ENCODE measurements around the gene GLIPR2.

DNA sequence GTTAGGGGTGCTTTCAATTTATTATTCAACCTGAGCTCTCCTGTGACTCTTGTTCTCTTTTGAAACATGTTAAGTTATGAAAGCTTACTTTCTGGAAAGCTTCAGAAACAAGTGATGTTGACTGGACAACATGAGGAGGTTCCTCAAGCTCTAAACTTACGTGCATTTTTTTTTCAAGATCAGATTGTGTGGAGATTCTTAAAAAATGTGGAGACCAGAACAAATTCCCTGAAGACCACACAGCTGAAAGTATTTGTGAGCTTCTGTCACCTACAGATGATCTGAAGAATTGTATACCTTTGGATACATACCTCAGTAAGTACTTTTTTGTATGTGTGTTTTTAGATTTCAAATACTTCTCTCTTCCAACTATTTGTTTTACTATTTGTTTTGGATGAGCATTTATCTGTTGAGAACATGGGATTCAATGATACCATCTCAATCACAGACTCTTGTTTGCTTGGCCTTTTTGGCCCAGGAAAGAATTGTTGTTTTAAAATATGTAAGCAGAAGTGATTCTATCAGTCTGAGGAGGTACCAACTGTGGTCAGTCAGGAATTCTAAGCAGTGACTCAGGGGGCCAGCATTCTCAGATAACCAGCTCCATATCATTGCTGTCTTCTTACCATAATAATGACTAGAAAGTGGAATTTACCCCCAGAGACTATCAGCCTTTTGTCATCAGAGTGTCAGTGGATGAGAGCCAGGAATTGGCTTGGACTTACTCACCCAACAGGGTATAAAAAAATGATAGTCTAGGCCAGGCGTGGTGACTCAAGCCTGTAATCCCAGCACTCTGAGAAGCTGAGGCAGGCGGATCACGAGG is 34.4 kb upstream of the GLIPR2 start:
- TF ChIP-seq, protein P1, sequence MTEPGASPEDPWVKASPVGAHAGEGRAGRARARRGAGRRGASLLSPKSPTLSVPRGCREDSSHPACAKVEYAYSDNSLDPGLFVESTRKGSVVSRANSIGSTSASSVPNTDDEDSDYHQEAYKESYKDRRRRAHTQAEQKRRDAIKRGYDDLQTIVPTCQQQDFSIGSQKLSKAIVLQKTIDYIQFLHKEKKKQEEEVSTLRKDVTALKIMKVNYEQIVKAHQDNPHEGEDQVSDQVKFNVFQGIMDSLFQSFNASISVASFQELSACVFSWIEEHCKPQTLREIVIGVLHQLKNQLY (CRISPR knock-in tag; IDR thresholded peaks at IDR 0.05): no peak
- TF ChIP-seq, protein P2, sequence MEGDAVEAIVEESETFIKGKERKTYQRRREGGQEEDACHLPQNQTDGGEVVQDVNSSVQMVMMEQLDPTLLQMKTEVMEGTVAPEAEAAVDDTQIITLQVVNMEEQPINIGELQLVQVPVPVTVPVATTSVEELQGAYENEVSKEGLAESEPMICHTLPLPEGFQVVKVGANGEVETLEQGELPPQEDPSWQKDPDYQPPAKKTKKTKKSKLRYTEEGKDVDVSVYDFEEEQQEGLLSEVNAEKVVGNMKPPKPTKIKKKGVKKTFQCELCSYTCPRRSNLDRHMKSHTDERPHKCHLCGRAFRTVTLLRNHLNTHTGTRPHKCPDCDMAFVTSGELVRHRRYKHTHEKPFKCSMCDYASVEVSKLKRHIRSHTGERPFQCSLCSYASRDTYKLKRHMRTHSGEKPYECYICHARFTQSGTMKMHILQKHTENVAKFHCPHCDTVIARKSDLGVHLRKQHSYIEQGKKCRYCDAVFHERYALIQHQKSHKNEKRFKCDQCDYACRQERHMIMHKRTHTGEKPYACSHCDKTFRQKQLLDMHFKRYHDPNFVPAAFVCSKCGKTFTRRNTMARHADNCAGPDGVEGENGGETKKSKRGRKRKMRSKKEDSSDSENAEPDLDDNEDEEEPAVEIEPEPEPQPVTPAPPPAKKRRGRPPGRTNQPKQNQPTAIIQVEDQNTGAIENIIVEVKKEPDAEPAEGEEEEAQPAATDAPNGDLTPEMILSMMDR (CRISPR knock-in tag; IDR thresholded peaks at IDR 0.05): no peak
- TF ChIP-seq, protein P3, sequence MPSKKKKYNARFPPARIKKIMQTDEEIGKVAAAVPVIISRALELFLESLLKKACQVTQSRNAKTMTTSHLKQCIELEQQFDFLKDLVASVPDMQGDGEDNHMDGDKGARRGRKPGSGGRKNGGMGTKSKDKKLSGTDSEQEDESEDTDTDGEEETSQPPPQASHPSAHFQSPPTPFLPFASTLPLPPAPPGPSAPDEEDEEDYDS (CRISPR knock-in tag; IDR thresholded peaks at IDR 0.05): no peak
- TF ChIP-seq FOXA1 (IDR thresholded peaks at IDR 0.05) (no peak), FOXA1 (CRISPR knock-in tag; IDR thresholded peaks at IDR 0.05) (no peak), SIN3A (IDR thresholded peaks at IDR 0.05; ENCODE audit: borderline replicate concordance, low read depth, low read length) (no peak), POLR2A (IDR thresholded peaks at IDR 0.05; ENCODE audit: insufficient read depth in 1 of 2, low read depth in 2 of 2, low read length in 2 of 2) (no peak), EZH2 (conservative IDR thresholded peaks at IDR 0.05; ENCODE audit: low read depth, low read length) (no peak)
- TF ChIP-seq, protein P4, sequence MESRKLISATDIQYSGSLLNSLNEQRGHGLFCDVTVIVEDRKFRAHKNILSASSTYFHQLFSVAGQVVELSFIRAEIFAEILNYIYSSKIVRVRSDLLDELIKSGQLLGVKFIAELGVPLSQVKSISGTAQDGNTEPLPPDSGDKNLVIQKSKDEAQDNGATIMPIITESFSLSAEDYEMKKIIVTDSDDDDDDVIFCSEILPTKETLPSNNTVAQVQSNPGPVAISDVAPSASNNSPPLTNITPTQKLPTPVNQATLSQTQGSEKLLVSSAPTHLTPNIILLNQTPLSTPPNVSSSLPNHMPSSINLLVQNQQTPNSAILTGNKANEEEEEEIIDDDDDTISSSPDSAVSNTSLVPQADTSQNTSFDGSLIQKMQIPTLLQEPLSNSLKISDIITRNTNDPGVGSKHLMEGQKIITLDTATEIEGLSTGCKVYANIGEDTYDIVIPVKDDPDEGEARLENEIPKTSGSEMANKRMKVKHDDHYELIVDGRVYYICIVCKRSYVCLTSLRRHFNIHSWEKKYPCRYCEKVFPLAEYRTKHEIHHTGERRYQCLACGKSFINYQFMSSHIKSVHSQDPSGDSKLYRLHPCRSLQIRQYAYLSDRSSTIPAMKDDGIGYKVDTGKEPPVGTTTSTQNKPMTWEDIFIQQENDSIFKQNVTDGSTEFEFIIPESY (CRISPR knock-in tag; IDR thresholded peaks at IDR 0.05): no peak
